Measurements from ENCODE around the gene PHOSPHO2. TPM values are rescaled to one million over a fixed set of nuclear protein-coding genes. Genes with fewer than 3 reads are reported as not detected.

PHOSPHO2 gene
- total and polyA plus RNA-seq, 10 of the 15 experiments (the other 5 are each of a cell fraction or from before 2014, with no cell fraction given): 2.7 to 7.6 (median 4.2) TPM

DNA sequence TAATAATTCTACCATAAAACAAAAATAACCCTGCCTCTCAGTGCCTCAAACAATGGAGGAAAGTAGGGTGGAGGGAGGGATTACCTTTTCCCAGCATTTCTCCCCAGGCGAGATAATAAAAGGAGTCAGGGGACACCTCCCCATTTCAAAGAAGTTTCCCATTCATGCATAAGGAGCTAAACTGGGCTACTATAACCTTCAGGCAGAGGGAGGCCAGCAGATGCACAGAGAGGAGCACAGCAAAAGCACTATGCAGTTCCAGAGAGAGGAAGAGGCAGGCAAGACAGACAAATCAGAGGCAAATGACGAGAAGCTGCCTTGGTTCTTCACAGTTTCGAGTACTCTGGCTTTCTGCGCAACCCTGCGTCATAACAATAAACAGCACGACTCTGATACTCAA is 17.4 kb upstream of the PHOSPHO2 start:
- Histone ChIP-seq H3K4me1 (ENCODE audit: control insufficient read depth, insufficient read depth, low read length) (no peaks in the 10 kb centered on the region), H3K4me3 (no peak overlapping the region), H2AFZ (ENCODE audit: control insufficient read depth, low read depth, low read length) (no peak overlapping the region), H3K79me2 (ENCODE audit: control insufficient read depth, insufficient read depth, low read length) (no peaks in the 10 kb centered on the region), H3K27ac (ENCODE audit: control insufficient read depth, insufficient read depth) (no peak overlapping the region), H4K20me1 (ENCODE audit: control insufficient read depth, insufficient read depth) (no peaks in the 10 kb centered on the region), H3K27me3 (replicated peaks in 1 of 2; ENCODE audit: control insufficient read depth in 2 of 2, insufficient read depth in 2 of 2, low read length in 1 of 2) (no peaks in the 10 kb centered on the region), H3K9me3 (replicated peaks; ENCODE audit: control insufficient read depth, insufficient read depth, low read length) (no peaks in the 10 kb centered on the region), H3K36me3 (ENCODE audit: control insufficient read depth in 2 of 2, insufficient read depth in 2 of 2, low read length in 1 of 2) (no peaks in the 10 kb centered on the region), H3K4me2 (ENCODE audit: control insufficient read depth, insufficient read depth) (no peak overlapping the region), H3K9ac (ENCODE audit: control insufficient read depth, insufficient read depth, low read length) (no peak overlapping the region)
- ATAC-seq (no peak), FAIRE-seq (no peak), DNase-seq (ENCODE audit: low read depth, low spot score) (no peak)
- in situ Hi-C loops (cut with MboI): no loop called here
- CTCF ChIA-PET: interaction anchor here (0.7 kb wide), 2 partner anchors 9 to 17 kb away, joined by 3 to 4 read pairs; no protein-coding TSS in a partner anchor
- no peak for TF ChIP-seq SMC3 (IDR thresholded peaks at IDR 0.05; ENCODE audit: borderline replicate concordance, low read length)
- TF ChIP-seq BCL3 (IDR thresholded peaks at IDR 0.05; ENCODE audit: borderline replicate concordance, insufficient read depth, low read depth, low read length, poor library complexity, severe bottlenecking): no peak
- 76% methylated on average over 6 of the region's 6 CpGs for WGBS (ENCODE audit: insufficient coverage, insufficient replicate concordance, low lambda C conversion rate, missing lambda C conversion rate)
- no TSS peak for BruUV-seq (replicated peaks)
- intact Hi-C loops (cut with micrococcal nuclease; ENCODE audit: unreplicated experiment): no loop called here
- RAD21 ChIA-PET (ENCODE audit: unreplicated experiment): no interaction called here
- POLR2A ChIA-PET: no interaction called here
- SMC1A ChIA-PET (ENCODE audit: uncharacterized antibody, unreplicated experiment): no interaction called here

GRCh38 chr2:169683054-169683424 is 11.2 kb upstream of the PHOSPHO2 start:
- Histone ChIP-seq H3K4me3 (no peak overlapping the region), H3K4me2 (ENCODE audit: control insufficient read depth, insufficient read depth) (no peak overlapping the region), H3K9me3 (replicated peaks; ENCODE audit: control insufficient read depth, insufficient read depth, low read length) (no peaks in the 10 kb centered on the region), H2AFZ (ENCODE audit: control insufficient read depth, low read depth, low read length) (no peak overlapping the region), H3K79me2 (ENCODE audit: control insufficient read depth, insufficient read depth, low read length) (no peaks in the 10 kb centered on the region), H3K27ac (ENCODE audit: control insufficient read depth, insufficient read depth) (no peak overlapping the region), H3K9ac (ENCODE audit: control insufficient read depth, insufficient read depth, low read length) (no peak overlapping the region), H3K36me3 (ENCODE audit: control insufficient read depth in 2 of 2, insufficient read depth in 2 of 2, low read length in 1 of 2) (no peaks in the 10 kb centered on the region), H3K27me3 (replicated peaks in 1 of 2; ENCODE audit: control insufficient read depth in 2 of 2, insufficient read depth in 2 of 2, low read length in 1 of 2) (no peaks in the 10 kb centered on the region), H3K4me1 (ENCODE audit: control insufficient read depth, insufficient read depth, low read length) (no peaks in the 10 kb centered on the region), H4K20me1 (ENCODE audit: control insufficient read depth, insufficient read depth) (no peaks in the 10 kb centered on the region)
- POLR2A ChIA-PET: no interaction called here
- SMC1A ChIA-PET (ENCODE audit: uncharacterized antibody, unreplicated experiment): interaction anchor here (0.9 to 1.6 kb wide), 2 partner anchors 8 to 16 kb away, joined by 3 to 4 read pairs; no protein-coding TSS in a partner anchor
- DNase-seq (ENCODE audit: low read depth, low spot score) (no peak), ATAC-seq (peak; percentile 51), FAIRE-seq (peak; percentile 23)
- in situ Hi-C loops (cut with MboI) (no loop called here), intact Hi-C loops (cut with micrococcal nuclease; ENCODE audit: unreplicated experiment) (no loop called here)
- TF ChIP-seq, protein P1, sequence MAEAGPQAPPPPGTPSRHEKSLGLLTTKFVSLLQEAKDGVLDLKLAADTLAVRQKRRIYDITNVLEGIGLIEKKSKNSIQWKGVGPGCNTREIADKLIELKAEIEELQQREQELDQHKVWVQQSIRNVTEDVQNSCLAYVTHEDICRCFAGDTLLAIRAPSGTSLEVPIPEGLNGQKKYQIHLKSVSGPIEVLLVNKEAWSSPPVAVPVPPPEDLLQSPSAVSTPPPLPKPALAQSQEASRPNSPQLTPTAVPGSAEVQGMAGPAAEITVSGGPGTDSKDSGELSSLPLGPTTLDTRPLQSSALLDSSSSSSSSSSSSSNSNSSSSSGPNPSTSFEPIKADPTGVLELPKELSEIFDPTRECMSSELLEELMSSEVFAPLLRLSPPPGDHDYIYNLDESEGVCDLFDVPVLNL (IDR thresholded peaks at IDR 0.05; ENCODE audit: low read depth, low read length): no peak
- TF ChIP-seq RUNX3 (IDR thresholded peaks at IDR 0.05; ENCODE audit: low read length): peak; percentile 34
- 1% methylated on average over 3 of the region's 3 CpGs for WGBS (ENCODE audit: insufficient coverage, insufficient replicate concordance, low lambda C conversion rate, missing lambda C conversion rate)
- CTCF ChIA-PET: no interaction called here
- RAD21 ChIA-PET (ENCODE audit: unreplicated experiment): no interaction called here
- BruUV-seq (replicated peaks): no TSS peak
